Sigmoid colon (tissue), 3 donors: ENCODE measurements around the gene COL4A6.

Experiments used
- POLR2A ChIP-seq, 2 donors: fragments of 450-650 bp; IDR thresholded peaks; one replicate each; pipeline ENCODE4 v1.6.1; 2016; ENCODE audit warnings: antibody characterized with exemption in 2 of 2, mild to moderate bottlenecking in 2 of 2, moderate library complexity in 2 of 2
- TF ChIP-seq, protein P1 (sequence below), 4 experiments: fragments of 450-650 bp in 3 of 4; fragments of 200-600 bp in 1 of 4; IDR thresholded peaks; one replicate each; pipeline ENCODE4 v1.5.1; 2016 to 2019; ENCODE audit warnings: antibody characterized with exemption in 4 of 4, mild to moderate bottlenecking in 3 of 4, moderate library complexity in 2 of 4

DNA sequence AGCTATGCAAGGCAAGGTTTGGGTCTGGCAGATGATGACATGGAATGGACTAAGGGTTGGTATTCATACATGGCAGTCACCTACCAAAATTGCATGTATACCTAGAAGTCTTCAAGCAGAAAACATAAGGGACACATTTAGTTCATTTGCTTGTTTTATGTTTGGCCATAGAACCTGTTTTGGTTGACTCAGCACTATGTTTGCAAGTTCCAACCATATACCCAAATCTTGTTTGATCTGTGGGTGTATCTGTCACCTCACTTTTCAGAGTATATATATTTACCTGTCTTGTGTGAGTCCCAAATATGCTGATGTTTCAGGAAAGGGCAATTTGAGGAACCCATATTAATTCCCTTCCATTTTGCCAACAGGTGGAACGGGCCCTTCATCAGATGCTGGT, 307.3 kb downstream of the COL4A6 start:
- TF ChIP-seq, protein P1, sequence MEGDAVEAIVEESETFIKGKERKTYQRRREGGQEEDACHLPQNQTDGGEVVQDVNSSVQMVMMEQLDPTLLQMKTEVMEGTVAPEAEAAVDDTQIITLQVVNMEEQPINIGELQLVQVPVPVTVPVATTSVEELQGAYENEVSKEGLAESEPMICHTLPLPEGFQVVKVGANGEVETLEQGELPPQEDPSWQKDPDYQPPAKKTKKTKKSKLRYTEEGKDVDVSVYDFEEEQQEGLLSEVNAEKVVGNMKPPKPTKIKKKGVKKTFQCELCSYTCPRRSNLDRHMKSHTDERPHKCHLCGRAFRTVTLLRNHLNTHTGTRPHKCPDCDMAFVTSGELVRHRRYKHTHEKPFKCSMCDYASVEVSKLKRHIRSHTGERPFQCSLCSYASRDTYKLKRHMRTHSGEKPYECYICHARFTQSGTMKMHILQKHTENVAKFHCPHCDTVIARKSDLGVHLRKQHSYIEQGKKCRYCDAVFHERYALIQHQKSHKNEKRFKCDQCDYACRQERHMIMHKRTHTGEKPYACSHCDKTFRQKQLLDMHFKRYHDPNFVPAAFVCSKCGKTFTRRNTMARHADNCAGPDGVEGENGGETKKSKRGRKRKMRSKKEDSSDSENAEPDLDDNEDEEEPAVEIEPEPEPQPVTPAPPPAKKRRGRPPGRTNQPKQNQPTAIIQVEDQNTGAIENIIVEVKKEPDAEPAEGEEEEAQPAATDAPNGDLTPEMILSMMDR (IDR thresholded peaks at IDR 0.05) = no peak
- no peak for TF ChIP-seq POLR2A (IDR thresholded peaks at IDR 0.05)
